Thyroid gland (tissue), 4 donors: ENCODE data around the gene CYP1A1.

Experiments used
- CTCF ChIP-seq, 6 experiments: fragments of 200-600 bp in 3 of 6; fragments of 450-650 bp in 3 of 6; sonication (generic) in 3 of 6; IDR thresholded peaks; one replicate each; pipeline ENCODE4 v1.5.1; 2016 to 2019; ENCODE audit warnings: antibody characterized with exemption in 6 of 6, mild to moderate bottlenecking in 2 of 6, inconsistent platforms in 1 of 6, moderate library complexity in 1 of 6
- POLR2A ChIP-seq, 2 donors: fragments of 450-650 bp; IDR thresholded peaks; one replicate each; pipeline ENCODE4 v1.6.1; 2017; ENCODE audit warnings: antibody characterized with exemption in 2 of 2, mild to moderate bottlenecking in 2 of 2, moderate library complexity in 1 of 2

GRCh38 chr15:74730619-74731316 lies 5.4 kb upstream of the CYP1A1 start:
- TF ChIP-seq POLR2A (IDR thresholded peaks at IDR 0.05) (no peak), CTCF (IDR thresholded peaks at IDR 0.05) (no peak)
